Activated CD4-positive, alpha-beta T cell treated with anti-CD3 and anti-CD28 coated beads, Interleukin-2, amount 50 U/mL, for 4 hours (primary cell): ENCODE data around the gene IL23A.

Experiments used
- DNase-seq, 2 experiments: peaks; one replicate each; pipeline ENCODE4 v3.0.0-alpha.2; 2020

The IL23A gene

GRCh38 chr12:56362130-56363059, 23.7 kb downstream of the IL23A start, which contains the start of gene APOF:
TSS of gene APOF (minus strand) at chr12:56362857. CDS start at chr12:56362745, 112 bp downstream.
- no peak for DNase-seq

GRCh38 chr12:56366948-56367347, 28.3 kb downstream of the IL23A start:
- DNase-seq = no peak

- DNase-seq = no peak
These were observed 34.8 kb downstream of the IL23A start for GRCh38 chr12:56373515-56373914.

DNA sequence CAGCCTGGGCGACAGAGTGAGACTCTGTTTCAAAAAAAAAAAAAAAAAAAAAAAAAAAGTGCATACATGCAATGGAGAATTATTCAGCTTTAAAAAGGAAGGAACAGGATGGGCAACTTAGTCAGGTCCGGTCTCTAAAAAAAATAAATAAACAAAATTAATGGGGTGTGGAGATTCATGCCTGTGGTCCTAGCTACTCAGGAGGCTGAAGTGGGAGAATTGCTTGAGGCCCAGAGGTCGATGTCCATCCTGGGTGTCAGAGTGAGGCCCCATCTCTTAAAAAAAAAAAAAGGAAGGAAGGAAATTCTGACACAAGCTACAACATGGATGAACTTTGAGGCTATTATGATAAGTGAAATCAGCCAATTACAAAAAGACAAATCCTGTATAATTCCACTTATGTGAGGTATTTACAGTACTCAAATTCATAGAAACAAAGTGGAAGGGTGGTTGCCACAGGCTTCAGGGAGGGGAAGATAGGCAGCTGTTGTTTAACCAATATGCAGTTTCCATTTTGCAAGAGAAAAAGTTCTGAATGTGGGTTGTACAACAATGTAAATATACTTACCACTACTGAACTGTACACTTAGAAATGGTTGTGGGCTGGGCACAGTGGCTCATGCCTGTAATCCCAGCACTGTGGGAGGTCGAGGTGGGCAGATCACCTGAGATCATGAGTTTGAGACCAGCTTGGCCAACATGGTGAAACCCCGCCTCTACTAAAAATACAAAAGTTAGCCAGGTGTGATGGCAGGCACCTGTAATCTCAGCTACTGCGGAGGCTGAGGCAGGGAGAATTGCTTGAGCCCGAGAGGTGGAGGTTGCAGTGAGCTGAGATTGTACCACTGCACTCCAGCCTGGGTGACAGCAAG, 36.3 kb downstream of the IL23A start:
- DNase-seq = no peak

- DNase-seq = no peak
These were observed 37.1 kb downstream of the IL23A start for GRCh38 chr12:56375598-56376434.

GRCh38 chr12:56377310-56377988, 38.8 kb downstream of the IL23A start:
- DNase-seq = no peak

DNA sequence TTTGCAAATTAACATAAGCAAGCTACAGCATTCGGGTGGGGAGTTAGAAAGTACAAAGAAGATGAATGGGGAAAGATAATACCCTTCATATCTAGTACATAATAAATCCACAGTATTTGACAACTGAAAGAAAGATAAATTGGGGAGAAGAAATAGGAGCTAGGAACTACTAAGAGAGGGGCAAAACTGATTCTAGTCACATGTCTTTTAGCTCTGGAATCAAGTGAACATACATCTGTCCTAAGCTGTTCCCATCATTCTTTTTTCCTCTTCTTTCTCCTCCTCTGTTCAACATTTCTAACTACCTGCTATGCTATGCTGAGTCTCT, 39.3 kb downstream of the IL23A start:
- no peak for DNase-seq

- no peak for DNase-seq
These were observed 43.9 kb downstream of the IL23A start for GRCh38 chr12:56382611-56383010.

GRCh38 chr12:56385873-56386272, 47.2 kb downstream of the IL23A start:
- DNase-seq = no peak

DNA sequence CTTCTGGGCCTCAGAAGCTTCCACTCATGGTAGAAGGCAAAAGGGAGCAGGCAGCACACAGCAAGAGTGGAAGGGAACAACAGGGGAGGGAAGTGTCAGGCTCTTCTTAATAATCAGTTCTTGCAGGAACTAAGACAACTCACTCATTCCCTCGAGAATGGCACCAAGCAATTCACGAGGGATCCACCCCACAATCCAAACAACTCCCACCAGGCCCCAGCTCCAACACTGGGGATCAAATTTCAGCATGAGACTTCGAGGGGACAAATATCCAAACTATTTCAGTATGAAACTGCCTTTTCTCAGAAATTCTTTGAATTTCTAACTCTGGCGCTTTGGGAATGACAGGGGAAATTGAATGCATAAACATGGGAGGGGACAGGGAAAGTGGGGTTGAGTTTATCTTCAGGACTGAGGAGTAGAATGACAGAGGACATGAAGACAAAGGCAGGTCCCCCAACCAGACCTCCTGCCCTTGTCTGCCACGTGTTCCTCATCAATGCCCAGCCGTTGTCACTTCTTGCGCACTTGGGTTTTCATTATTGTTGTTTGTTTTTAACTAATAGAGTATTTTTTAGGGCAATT, 48.6 kb downstream of the IL23A start:
- DNase-seq = no peak

DNA sequence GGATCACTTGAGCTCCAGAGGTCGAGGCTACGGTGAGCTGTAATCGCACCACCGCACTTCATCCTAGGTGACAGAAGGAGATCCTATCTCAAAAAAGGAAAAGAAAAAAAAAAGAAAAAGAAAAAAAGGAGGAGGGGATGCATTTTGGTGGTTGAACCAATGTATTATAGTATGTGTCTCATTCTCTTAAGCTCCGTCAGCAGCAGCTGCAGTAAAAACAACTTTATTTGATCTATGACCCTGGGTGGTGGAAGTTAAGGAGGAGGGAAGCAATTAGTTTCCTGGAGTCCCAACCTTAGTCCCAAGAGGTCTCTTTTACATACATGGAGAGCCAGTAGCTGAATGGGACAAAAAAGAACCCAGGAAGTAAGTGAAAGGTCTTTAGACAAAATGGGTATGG, 50.7 kb downstream of the IL23A start:
- no peak for DNase-seq
